Astrocyte (in vitro differentiated cells and primary cell): Measurements from ENCODE around the gene PSAP. TPM values are rescaled to one million over a fixed set of nuclear protein-coding genes. Genes with fewer than 3 reads are reported as not detected.
A peak's percentile ranks its signal among the peaks of the same experiment; 100 is the strongest.

Experiments used
- DNase-seq: peaks from one replicate; pipeline ENCODE4 v3.0.0-alpha.2; 2010; ENCODE audit warnings: low read depth
- FAIRE-seq: peaks from 2 replicates; lab custom pipeline; 2011; peaks lifted over from hg19 to GRCh38; lab: Jason Lieb, UNC
- H2AFZ ChIP-seq: 2 replicates; pipeline ENCODE4 v1.6.0; 2012; ENCODE audit warnings: low read depth, low read length, inconsistent platforms
- H3K27ac ChIP-seq: 2 replicates; pipeline ENCODE4 v1.5.1; 2011; ENCODE audit warnings: low read depth, low read length, inconsistent platforms
- H3K27me3 ChIP-seq: 2 replicates; pipeline ENCODE4 v1.6.0; 2011; ENCODE audit warnings: low read length, inconsistent platforms; ENCODE audit not compliant: insufficient read depth
- H3K36me3 ChIP-seq: 2 replicates; pipeline ENCODE4 v1.5.1; 2011; ENCODE audit warnings: low read length, inconsistent platforms; ENCODE audit not compliant: insufficient read depth
- H3K4me1 ChIP-seq: 2 replicates; pipeline ENCODE4 v1.5.1; 2011; ENCODE audit warnings: low read length, inconsistent platforms; ENCODE audit not compliant: insufficient read depth
- H3K4me2 ChIP-seq: 2 replicates; pipeline ENCODE4 v1.6.0; 2012; ENCODE audit warnings: low read length, inconsistent platforms
- H3K4me3 ChIP-seq: 2 replicates; pipeline ENCODE4 v1.5.1; 2011; ENCODE audit warnings: low read depth, mild to moderate bottlenecking, low read length, inconsistent platforms; ENCODE audit not compliant: insufficient read depth
- H3K79me2 ChIP-seq: 2 replicates; pipeline ENCODE4 v1.6.0; 2012; ENCODE audit warnings: mild to moderate bottlenecking, low read length, inconsistent platforms; ENCODE audit not compliant: insufficient read depth
- H3K9ac ChIP-seq: 2 replicates; pipeline ENCODE4 v1.6.0; 2012; ENCODE audit warnings: mild to moderate bottlenecking, low read length, inconsistent platforms
- H3K9me3 ChIP-seq: 2 replicates; pipeline ENCODE4 v1.5.1; 2012; ENCODE audit warnings: low read depth, mild to moderate bottlenecking, low read length, inconsistent platforms; ENCODE audit not compliant: insufficient read depth
- H4K20me1 ChIP-seq: 2 replicates; pipeline ENCODE4 v1.6.0; 2012; ENCODE audit warnings: low read length, inconsistent platforms; ENCODE audit not compliant: insufficient read depth
- H3K27ac Mint-ChIP-seq: one replicate; pipeline ENCODE4 v1.8.0; 2021; ENCODE audit warnings: mild to moderate bottlenecking, mixed read lengths; ENCODE audit not compliant: unreplicated experiment
- H3K27me3 Mint-ChIP-seq: one replicate; pipeline ENCODE4 v1.8.0; 2021; ENCODE audit warnings: low read depth, mixed read lengths; ENCODE audit not compliant: unreplicated experiment
- H3K36me3 Mint-ChIP-seq: one replicate; pipeline ENCODE4 v1.8.0; 2021; ENCODE audit warnings: low read depth, mixed read lengths; ENCODE audit not compliant: unreplicated experiment
- H3K4me1 Mint-ChIP-seq: one replicate; pipeline ENCODE4 v1.8.0; 2021; ENCODE audit warnings: low read depth, mixed read lengths; ENCODE audit not compliant: unreplicated experiment
- H3K4me3 Mint-ChIP-seq: one replicate; pipeline ENCODE4 v1.8.0; 2021; ENCODE audit warnings: mild to moderate bottlenecking, moderate library complexity, mixed read lengths; ENCODE audit not compliant: unreplicated experiment
- H3K9me3 Mint-ChIP-seq: one replicate; pipeline ENCODE4 v1.8.0; 2021; ENCODE audit warnings: mild to moderate bottlenecking, mixed read lengths; ENCODE audit not compliant: unreplicated experiment
- EZH2 ChIP-seq: IDR thresholded peaks from 2 replicates; pipeline ENCODE4 v1.6.1; 2012; ENCODE audit warnings: mild to moderate bottlenecking, low read length, inconsistent platforms; ENCODE audit not compliant: insufficient read depth
- total RNA-seq: library from RNA; stranded (reverse); gene quantifications from 2 replicates; pipeline ENCODE4 v1.2.1, GENCODE V29; 2021
- TF ChIP-seq, protein P1 (sequence below): IDR thresholded peaks from 2 replicates; pipeline ENCODE4 v1.5.1; 2011; ENCODE audit warnings: low read depth, mild to moderate bottlenecking, inconsistent platforms, low read length, moderate library complexity; ENCODE audit not compliant: insufficient read depth

Gene PSAP
- total RNA-seq, 1 donor from 2014 or later: 1,120 TPM

DNA sequence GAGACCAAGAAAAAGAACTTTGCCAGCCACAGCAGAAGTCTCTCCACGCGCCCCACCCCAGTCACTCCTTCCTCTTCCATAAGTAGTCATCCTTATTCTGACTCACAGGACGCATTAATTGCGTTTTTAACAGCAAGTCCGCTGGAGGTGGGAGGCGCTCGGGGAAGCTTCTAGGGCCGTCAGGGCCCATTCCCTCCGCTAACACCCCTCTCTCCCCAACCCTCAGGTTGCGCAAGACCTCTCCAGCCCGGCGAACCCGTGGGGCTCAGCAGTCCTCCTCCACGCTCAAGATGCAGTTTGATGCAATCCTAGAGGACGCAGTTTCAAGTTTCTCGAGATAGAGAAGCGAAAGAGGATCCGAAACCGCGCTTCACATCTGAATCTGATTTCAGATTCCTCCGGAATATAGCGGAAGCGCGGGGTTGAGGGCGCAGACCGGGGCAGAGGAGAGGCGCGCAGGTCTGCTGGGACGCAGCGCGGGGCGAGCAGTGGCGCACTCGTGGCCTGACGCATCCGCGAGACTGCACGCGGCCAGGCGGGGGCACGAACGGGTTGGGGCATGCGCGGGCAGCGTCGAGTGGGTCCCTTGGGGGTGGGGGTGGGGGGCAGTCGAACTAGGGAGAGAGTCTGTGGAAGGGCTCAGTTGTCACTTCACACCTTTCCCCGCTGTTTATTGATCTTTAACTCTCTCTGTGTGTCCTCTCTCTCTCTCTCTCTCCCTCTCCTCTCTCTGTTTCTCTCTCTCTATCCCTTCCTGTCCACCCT, 37.8 kb upstream of the PSAP start:
- DNase-seq (peak; percentile 79), FAIRE-seq (no peak)
- Histone ChIP-seq H4K20me1 (no peaks in the 10 kb centered on the region), H3K4me3 (peak overlapping the region; percentile 69), H3K27me3 (peaks cover 9% of the 10 kb centered on the region), H3K27ac (no peak overlapping the region), H3K36me3 (no peaks in the 10 kb centered on the region), H2AFZ (peak overlapping the region; percentile 83), H3K79me2 (no peaks in the 10 kb centered on the region), H3K4me2 (peak overlapping the region; percentile 95), H3K9me3 (no peaks in the 10 kb centered on the region), H3K9ac (peak overlapping the region; percentile 74), H3K4me1 (peaks cover 4% of the 10 kb centered on the region)
- no peaks in the 10 kb centered on the region for H3K9me3 Mint-ChIP-seq
- peak overlapping the region; percentile 86 for H3K4me3 Mint-ChIP-seq
- TF ChIP-seq, protein P1, sequence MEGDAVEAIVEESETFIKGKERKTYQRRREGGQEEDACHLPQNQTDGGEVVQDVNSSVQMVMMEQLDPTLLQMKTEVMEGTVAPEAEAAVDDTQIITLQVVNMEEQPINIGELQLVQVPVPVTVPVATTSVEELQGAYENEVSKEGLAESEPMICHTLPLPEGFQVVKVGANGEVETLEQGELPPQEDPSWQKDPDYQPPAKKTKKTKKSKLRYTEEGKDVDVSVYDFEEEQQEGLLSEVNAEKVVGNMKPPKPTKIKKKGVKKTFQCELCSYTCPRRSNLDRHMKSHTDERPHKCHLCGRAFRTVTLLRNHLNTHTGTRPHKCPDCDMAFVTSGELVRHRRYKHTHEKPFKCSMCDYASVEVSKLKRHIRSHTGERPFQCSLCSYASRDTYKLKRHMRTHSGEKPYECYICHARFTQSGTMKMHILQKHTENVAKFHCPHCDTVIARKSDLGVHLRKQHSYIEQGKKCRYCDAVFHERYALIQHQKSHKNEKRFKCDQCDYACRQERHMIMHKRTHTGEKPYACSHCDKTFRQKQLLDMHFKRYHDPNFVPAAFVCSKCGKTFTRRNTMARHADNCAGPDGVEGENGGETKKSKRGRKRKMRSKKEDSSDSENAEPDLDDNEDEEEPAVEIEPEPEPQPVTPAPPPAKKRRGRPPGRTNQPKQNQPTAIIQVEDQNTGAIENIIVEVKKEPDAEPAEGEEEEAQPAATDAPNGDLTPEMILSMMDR: no peak
- TF ChIP-seq EZH2: no peak
- peaks cover 3% of the 10 kb centered on the region for H3K27me3 Mint-ChIP-seq
- H3K4me1 Mint-ChIP-seq: peaks cover 6% of the 10 kb centered on the region
- no peaks in the 10 kb centered on the region for H3K36me3 Mint-ChIP-seq
- H3K27ac Mint-ChIP-seq: peak overlapping the region; percentile 93

DNA sequence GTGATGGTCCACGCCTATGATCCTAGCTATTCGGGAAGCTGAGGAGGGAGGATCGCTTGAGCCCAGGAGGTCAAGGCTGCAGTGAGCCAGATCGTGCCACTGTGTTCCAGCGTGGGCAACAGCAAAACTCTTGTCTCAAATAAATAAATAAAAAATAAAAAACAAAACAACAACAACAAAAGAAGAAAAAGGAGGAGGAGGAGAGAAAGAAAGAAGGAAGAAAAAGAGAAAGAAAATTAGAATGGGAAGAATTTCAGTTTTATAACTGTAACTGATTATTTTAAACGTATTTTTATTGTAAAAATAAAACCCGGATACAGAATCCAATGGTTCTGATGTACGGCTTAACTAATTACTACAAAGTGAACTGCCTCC, 37.2 kb upstream of the PSAP start:
- H3K27ac Mint-ChIP-seq: peak overlapping the region; percentile 93
- H3K4me1 Mint-ChIP-seq: peaks cover 6% of the 10 kb centered on the region
- H3K9me3 Mint-ChIP-seq: no peaks in the 10 kb centered on the region
- peaks cover 4% of the 10 kb centered on the region for H3K4me1 ChIP-seq
- peak overlapping the region; percentile 69 for H3K4me3 ChIP-seq
- H3K4me3 Mint-ChIP-seq: peak overlapping the region; percentile 86
- H4K20me1 ChIP-seq: no peaks in the 10 kb centered on the region
- no peaks in the 10 kb centered on the region for H3K9me3 ChIP-seq
- no peaks in the 10 kb centered on the region for H3K79me2 ChIP-seq
- H3K36me3 ChIP-seq: no peaks in the 10 kb centered on the region
- H3K27me3 Mint-ChIP-seq: peaks cover 3% of the 10 kb centered on the region
- FAIRE-seq: no peak
- no peak for DNase-seq
- peaks cover 9% of the 10 kb centered on the region for H3K27me3 ChIP-seq
- no peak overlapping the region for H3K27ac ChIP-seq
- TF ChIP-seq EZH2: no peak
- TF ChIP-seq, protein P1: no peak
- peak overlapping the region; percentile 74 for H3K9ac ChIP-seq
- peak overlapping the region; percentile 95 for H3K4me2 ChIP-seq
- peak overlapping the region; percentile 83 for H2AFZ ChIP-seq
- H3K36me3 Mint-ChIP-seq: no peaks in the 10 kb centered on the region

DNA sequence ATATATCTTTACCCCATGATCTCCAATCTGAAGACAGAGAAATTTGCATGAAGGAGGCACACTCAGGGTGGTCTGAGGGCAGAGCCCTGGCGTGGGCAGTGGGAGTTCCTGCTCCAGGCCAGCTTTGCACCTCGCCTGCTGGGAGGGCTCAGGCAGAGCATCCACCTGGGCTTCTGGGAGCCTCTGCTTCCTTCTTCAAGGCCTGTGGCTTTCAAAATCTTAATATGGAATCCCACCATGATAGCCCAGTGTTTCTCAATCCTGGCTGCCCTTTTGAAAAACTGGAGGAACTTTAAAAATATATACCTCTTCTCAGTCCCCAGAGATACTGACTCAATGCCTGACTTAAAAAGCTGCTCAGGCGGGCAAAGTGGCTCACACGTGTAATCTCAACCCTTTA, 36.7 kb upstream of the PSAP start:
- H3K9me3 ChIP-seq: no peaks in the 10 kb centered on the region
- peaks cover 3% of the 10 kb centered on the region for H3K27me3 Mint-ChIP-seq
- no peaks in the 10 kb centered on the region for H3K9me3 Mint-ChIP-seq
- no peak overlapping the region for H3K4me2 ChIP-seq
- H3K4me3 Mint-ChIP-seq: peak overlapping the region; percentile 86
- H3K4me3 ChIP-seq: no peak overlapping the region
- H3K36me3 ChIP-seq: no peaks in the 10 kb centered on the region
- FAIRE-seq (no peak), DNase-seq (no peak)
- no peaks in the 10 kb centered on the region for H3K79me2 ChIP-seq
- H2AFZ ChIP-seq: no peak overlapping the region
- no peak overlapping the region for H3K27ac Mint-ChIP-seq
- peaks cover 9% of the 10 kb centered on the region for H3K27me3 ChIP-seq
- no peak overlapping the region for H3K27ac ChIP-seq
- no peaks in the 10 kb centered on the region for H3K36me3 Mint-ChIP-seq
- H4K20me1 ChIP-seq: no peaks in the 10 kb centered on the region
- TF ChIP-seq EZH2: no peak
- TF ChIP-seq, protein P1: no peak
- peaks cover 6% of the 10 kb centered on the region for H3K4me1 Mint-ChIP-seq
- peaks cover 4% of the 10 kb centered on the region for H3K4me1 ChIP-seq
- H3K9ac ChIP-seq: no peak overlapping the region
